NCI-H446 treated with DMSO at 0.1 percent for 48 hours (cell line): ENCODE data around the gene WNT7A.

Experiments used
- DNase-seq: peaks from one replicate; lab custom pipeline; 2025; lab: John Stamatoyannopoulos, UW

Gene WNT7A

DNA sequence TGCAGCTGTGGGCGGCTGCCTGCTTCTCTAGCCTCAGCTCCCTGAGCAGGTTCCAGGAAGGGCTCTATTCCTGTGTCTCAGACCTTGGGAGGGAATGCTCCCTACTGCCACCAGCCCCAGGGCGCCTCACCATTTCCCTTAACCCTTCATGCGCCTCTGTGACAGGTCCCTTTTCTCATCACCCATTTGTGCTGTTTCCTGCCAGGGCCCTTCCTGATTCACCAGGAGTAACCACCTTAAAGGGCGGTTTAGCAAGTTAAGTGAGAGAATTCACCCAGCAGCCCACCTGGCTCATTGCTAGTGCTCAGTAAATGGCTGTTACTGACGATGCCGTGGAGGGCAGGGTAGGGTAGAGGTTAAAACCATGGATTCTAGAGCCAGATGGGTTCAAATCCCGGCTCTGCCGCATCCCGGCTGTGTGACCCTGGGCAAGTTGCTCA is 87.8 kb downstream of the WNT7A start:
- no peak for DNase-seq

DNA sequence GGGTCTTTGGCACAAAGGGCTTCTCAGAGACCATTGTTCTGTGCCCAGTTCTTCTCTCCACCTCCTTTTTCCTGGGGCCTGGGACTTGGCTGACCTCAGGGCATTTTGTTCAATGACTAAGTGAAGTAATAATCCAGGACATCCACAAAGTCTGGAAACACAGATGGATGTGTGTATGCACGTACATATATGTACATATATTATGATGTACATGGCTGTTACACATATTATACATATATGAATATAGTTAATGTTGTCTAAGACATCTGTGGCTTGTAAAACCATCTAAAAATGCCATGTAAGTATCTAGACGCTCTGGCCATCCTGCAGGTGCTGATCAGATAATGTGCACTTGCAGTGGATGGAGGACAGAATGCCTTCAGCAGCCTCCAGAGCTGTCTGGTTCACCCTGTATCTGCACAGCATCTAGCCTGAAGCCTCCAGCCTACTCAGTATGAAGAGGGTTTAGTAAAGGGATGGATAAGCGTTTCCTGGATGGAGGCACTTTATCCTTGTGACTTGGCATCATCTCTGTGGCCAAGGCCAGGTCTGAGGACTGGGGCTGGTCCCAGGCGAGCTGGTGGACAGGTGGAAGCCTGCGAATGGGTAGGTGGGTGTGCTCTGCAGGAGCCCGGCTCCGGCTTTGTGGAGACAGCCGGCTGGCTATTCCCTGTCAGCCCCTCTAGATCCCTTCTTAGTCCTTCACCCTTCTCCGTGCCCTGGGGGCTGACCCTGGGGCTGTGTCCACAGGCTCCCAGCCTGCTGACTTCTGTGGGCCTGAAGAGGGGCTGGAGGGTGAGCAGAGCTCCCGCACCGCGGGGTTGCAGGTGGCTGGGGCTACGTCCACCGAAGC is 88.4 kb downstream of the WNT7A start:
- DNase-seq: no peak

DNA sequence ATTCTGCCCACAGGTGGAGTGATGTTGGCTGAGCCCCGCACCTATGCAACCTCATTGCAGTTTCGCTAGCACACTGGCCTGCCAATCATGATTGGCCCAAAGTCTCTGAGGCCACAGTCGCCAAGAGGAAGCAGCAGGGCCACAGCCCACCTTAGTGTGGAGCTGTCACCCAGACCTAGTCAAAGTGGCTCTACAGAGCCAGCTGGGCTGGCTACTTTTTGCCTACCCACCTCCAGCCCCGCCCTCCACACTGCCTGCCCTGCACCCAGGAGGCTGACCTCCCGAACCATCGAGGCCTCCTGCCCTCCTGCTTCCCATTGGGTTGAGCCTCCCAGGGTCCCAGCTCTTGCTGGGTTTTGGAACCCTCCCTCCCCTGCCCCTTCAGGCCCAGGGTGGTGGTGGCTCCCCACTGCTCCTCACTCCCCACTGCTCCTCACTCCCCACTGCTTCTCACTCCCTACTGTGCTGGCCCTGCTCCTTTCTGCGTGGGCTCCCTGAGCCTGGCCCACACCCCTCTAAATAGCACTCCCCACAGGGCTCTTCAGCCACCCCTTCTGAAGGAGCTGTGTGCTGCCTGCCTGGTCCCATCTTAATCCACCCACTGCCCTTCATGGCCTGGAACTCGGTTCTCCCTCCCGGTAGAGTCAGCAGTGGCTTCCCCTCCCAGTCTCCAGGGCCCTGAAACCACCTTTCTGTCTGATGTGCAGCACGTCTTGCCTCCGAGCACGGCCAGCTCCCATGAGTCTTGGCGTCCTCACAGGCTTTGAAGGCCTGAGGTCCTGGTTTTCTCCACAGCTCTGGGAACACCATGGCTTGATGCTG is 89.3 kb downstream of the WNT7A start:
- DNase-seq: no peak

DNA sequence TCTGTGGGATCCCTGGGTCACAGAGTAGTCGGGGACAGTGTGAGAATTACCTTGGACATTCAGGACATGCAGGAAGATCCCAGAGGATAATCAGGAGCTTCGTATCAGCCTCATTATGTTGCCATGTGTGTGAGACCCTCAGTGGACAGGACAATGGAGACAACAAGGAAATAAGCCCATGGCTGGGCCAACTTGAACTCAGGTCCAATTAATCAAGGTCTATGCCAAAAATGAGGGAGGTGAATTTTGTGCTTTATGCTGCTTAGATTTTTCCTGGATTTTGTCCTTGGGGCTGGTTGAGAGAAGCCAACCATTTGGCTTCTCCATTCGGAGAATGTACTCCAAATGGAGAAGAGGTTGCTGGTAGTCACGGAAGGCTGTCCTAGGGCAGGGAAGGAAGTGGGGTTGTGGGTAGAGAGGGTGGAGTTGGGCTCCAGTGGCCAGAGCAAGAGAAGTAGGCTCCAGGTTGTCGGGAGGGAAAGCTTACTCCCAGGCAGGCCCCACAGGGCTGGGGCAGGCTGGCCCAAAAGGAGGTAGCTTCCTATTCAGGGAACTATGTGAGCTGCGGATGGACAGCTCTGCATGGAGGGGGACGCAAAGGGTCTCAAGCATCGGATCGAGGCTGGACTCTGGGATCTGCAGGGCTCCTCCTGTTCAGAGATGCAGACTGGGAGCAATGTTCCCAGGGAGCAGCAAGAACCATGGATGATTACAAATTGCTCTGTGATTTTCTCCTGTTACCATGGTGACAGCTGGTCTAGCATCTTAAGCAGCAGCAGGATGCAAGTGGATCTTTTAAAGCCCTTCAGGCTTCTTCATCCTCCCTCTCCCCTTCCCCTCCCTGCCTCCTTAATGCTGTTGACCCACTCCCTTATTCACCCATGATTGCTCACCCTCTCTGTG is 91.1 kb downstream of the WNT7A start:
- no peak for DNase-seq

DNA sequence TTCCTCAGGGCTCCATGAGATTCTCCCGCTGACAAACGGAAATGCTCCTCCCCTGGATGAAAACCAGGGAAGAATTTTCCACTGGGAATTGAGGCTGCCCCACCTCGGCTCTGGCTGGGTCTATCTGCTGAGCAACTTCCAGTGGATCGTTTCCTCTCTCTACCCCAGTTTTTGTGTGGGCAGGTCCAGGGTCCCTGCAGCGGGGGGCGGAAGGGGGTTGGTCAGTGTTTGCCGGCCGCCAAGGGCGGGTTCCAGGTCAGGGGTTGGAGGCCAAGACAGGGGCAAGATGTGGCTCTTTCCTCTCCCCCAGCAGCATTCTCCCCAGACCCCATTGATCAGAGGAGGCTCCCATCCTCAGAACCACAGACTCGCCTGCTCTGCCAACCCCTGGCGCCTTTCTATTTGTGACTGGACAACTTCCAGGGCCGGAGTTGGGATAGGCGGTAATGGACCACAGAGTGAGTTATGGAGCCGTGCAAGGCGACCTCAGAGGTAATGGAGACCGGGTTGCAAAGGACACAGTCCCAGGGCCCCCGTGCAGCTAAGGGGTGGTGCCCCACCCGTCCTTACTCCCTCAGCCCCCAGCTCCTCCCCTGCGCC is 92.2 kb downstream of the WNT7A start:
- no peak for DNase-seq

DNA sequence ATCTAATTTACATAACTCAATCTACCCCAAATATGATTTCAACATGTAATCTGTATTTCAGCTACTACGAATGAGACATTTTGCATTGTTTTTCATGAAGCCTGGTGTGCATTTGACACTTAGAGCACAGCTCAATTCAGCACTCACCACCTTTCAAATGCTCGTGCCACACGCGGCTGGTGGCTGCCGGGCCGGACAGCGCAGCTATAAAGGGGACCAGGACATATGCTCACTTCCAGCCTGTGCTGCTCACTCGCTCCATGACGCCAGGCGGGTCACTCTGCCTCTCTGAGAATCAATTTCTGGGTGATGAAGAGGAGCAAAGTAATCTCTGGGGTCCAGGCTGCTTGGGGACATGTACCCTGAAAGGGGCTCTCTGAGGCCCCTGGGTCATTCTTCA is 93.1 kb downstream of the WNT7A start:
- no peak for DNase-seq

DNA sequence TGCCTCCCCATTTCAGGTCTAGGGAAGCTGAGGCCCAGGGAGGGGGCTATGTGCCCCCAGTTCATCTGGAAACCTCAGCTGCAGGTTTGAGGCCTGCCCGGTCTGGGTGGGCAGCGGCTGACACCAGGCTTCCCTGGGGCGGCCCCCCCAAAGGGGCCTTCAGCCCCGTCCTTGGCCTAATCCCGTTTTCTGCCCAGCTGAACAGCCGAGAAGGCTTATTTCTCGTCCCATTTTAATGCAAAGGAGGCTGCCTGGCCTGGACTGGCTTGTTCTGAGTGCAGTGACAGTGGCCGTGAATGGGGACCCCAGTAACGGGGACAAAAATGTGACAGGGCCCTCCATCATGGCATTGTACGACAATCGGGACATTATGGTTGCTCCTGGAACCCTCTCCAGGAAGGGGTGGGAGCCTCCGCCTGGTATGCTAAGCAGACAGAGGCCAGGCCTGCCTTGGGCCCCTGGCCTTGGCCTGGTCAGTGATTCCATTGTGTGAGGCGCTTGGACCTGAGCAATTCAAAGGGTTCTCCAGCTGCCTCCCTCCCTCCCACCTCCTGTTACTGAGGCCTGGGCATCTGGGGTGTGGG is 93.9 kb downstream of the WNT7A start:
- no peak for DNase-seq

DNA sequence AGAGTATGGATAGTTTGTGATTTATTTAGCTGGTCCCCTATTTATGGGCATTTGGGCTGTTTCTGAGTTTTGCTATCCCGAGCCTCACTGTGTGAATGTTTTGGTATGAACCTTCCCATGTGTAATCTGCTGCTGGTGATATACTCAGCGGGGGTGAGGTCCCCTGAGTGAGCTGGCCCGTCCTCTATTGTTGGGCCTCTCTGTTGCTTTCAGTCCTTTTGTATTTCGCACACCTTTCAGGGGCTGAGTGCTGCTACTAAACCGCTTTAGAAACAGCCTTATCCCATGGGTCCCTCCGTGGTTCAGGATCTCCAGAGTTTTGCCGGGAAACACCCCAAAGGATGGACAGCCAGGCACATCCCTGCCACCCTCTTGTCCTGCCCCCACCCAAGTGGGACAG is 94.5 kb downstream of the WNT7A start:
- DNase-seq: no peak

DNA sequence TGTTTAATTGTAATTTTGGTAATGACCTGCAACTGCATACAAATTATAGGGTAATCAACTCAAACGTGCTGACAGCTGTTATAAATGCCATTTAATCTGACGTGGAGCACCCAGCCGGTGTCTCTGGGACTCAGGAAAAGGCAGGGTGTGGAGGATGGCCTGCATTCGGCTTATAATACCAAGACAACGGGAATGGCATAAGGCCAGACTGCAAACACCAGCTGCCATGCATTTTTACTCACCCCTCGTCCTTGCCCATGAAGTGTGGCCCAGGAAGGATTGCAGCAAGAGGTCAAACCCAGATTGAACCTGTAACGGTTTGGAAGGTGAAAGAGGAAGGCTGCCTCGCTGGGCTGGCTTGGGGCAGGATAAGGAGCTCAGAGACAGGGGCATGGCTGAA is 96.4 kb downstream of the WNT7A start:
- DNase-seq: no peak

DNA sequence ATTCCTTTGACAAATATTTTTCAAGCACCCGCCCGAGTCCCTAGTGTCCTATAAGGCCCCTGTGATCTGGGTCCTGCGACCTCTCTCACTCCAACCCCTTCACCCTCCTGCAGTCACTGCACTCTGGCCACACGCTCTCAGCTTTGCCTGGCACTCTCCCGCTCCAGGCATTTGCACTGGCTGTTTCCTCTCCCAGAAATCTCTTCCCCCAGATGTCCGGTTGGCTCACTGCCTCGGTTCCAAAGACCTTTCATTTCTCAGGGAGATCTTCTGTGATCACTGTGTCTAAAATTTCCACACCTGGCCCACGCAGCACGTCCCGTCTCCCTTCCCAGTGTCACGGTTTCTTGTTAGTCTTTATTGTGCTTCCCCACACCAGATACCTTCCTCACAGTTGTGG is 97.4 kb downstream of the WNT7A start:
- DNase-seq: no peak

DNA sequence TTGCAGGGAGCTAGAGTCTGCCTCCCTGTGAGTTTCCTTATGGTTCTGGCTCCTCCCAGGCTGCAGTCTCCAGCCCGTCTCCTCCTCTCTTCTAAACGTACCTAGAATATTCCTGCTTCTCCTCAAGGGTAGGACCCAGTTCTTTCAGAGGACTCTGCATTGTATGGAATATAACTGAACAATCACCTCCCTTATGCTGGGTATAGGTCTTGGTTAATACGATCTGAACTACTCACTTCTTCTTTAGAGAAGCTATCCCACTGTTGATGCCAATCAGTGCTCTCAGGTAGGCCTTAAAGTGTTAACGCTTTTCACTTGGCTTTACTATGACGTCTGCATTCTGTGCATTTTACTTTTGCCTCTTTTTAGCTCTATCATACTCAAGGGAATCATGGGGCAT is 98.5 kb downstream of the WNT7A start:
- DNase-seq: no peak

DNA sequence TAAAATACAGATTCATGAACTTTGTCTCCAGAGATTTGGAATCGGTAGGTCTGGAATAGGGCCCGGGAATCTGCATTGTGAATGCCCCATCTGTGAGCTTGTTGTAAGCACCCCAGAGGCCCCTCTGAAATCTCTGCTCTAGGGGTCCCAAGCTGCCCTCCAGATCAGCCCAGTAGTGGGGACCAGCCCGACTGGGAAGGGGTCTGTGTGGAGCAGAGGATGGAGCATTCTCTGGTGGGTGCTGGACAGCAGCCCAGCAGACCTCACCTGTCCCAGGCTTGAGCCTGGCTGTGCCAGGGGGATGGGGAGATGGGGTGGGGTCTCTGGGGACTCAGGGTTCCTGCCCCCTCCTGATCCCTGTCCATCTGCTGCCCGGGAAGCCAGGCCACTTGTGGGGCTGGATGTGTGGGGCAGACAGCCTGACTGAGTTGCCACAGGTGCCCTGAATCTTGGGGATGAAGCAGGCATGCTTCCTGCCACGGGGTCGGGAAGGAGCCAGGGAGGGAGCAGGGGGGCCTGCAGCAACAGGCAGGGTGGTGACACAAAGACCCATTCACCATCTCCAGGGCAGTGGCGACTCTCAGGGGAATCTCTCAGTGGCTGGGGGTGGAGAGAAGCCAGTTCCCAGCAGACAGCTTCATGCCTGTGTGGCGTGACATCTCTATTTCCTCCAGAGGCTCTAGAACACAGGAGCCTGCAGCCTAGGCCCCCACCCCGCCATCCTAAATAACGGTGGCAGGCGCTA is 99.3 kb downstream of the WNT7A start:
- no peak for DNase-seq

DNA sequence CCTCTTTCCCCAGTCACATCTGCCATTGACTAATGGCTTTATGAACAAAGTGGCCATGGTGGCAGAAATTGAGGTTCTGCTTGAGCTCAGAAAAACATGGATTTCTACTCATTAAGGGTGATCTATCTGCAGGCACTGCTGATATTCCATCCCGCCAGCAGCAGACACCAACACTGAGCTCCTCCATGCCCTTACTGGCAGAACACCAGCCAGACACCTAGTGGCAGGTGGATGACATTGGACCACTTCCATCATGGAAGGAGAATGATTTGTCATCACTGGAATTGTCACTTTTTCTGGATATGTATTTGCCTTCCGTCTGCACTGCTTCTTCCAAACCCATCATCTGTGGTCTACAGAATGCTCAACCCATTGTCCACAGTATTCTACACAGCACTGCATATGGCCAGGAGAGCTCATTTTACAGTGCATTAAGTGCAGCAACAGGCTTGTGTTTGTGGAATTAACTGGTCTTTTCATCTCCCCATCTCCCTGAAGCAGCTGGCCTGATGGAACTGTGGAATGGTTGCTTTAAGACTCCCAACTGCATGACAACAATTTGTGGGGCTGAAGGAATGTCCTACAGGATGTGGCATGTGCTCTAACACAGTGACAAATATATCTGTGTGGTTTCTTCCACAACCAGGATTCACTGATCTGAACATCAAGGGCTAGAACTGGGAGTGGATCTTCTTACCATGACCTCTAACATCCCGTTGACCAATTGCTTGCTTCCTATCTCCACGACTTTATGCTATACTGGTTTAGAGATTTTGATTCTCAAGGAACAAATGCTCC is 103.4 kb downstream of the WNT7A start:
- no peak for DNase-seq

DNA sequence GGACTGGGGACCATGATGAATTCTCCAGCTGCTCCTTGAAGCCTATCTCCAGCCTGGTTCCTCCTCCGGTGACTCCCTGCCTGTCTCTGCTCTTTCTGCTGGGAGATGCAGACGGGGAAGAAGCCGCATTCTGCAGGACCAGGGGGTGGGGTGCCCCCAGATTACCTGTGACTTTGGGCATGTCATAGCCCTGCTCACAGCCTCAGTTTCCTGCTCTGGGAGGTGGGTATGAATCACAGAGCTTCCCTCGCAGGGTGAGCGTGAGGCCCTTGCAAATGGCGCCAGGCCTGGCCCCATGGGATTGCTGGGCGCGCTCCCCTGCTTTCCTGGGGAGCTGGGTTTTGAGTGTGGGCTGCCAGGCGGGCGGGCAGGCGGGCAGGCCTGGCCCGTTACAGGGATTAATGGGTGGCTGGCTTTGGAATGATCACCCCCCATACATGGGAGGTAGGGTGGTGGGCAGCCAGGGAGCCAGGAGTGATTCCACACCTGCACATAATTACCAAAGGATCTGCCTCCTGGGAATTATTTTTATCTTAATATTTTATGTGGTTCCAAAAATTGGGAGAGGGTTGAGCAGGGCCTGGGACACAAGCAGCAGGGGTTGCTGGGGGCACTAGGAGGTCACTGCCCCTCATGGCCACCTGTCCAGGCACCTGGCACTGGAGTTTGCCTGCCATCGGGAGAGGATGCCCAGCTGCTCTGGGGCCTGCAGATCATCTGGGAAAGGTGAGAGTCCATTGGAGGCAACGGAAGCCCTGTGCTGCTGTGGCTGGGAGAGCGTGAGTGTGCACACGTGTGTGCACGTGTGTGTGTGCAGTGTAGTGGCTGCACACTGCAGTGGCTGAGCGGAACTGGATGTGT is 106.8 kb downstream of the WNT7A start:
- DNase-seq: no peak

DNA sequence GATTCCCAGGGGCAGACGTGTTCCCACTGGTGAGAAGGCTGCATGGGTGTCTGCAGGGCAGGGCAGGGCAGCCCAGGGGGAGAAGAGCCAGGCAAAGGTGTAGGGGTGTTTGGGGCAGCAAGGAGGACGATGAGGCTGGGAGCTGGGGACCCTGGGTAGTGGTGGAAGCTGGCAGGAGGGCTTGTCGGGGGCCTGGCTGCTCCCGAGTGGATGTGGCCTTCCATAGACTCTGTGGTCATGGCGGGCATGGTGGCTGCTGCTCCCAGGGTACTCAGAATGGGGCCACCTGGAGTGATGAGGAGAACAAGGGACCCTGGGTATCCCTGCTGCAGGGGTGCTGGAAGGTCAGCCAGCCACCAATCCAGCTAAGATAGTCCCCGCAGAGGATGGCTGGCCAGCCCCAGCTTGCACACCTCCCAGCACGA is 107.5 kb downstream of the WNT7A start:
- no peak for DNase-seq

DNA sequence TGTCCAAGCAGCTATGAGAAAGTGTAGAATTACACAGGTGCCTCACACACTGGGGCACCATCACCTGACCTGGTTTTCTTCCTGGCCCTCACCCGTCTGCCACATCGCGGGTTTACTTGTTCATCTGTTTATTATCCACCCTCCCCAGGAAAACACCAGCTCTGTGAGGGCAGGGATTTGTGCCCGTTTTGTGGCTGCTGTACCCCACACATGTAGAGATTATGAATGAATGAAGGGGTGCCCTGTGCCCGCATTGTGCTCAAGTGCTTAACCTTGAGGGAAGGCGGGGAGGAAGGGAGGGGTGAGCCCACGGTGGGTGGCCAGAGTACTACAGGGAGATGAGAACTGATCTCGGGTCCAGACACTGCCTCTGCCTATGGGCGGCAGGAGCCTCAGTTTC is 108.4 kb downstream of the WNT7A start:
- no peak for DNase-seq

DNA sequence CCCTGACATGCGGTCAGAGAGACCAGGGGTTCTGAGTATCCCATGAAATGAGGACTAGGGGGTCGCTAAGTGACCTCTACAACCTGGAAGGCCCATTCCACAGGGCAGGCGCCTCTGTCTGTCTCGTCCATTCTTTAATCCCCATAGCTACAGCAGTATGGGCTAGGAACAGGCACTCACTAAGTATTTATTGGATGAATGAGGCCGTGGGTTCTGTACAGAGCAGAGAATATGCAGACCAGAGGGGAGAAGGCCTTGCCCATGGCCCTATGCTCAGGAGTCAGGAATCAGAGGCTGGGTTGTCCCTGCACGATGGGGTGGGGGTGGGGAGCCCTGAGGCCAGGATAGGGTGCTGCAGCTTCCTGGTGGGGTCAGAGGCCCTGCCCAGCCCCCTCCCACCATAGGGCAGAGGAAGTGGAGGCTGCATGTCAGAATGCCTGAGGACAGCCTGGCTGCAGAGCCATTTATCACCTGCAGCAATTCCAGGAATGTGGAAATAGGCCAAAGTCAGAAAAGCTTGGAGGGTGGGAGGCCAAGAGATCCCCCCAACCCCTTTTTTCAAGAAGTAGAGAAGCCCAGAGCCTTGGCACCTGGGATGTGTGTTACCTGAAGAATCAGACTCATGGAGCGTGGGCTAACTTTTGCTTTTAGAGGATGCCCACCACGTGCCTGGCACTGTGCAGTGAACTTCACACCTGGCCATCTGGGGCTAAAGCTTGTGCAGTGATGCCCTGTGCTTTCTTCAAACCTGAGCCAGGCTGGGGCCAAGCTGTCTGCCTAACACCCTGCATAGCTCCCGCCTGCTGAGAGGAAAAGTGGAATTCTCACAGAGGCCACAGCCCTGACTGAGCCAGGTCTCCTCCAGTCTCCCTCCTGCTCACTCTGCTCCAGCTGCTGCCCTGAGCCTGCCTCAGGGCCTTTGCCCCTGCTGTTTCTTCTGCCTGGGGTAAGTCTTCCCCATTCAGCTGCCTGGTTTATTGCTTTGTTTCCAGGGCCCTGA is 109.4 kb downstream of the WNT7A start:
- DNase-seq: no peak

DNA sequence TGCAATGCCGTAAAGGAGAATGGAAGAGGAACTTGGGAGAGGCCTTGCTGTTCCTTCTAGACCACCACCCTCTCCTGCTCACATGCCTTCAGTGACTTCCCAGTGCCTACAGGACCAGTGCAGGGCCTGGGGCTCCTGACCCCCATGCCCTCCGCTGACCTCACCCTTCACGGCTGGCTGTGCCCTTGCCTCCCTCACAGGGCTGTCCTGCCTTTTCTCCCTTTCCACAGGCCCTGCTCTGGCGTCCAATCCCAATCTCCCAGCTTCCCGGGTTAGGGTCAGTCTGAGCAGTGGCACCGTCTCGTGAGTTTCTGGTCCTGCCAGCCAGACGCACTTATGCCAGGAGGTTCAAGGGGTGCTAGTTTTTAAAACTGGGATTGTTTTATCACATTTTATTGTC is 110.4 kb downstream of the WNT7A start:
- no peak for DNase-seq
